HL-60 (cell line): ENCODE measurements around the gene SLC38A10.

Experiments
- DNase-seq, 2 experiments: peaks; one replicate each; pipeline ENCODE4 v3.0.0-alpha.2; 2010 to 2020; ENCODE audit warnings: low read depth in 1 of 2, low spot score in 1 of 2
- H3K27ac ChIP-seq: fragments of 250-450 bp; sonication (Bioruptor Pico); replicated peaks from 2 replicates; pipeline ENCODE4 v1.5.1; 2020; ENCODE audit warnings: mild to moderate bottlenecking, moderate library complexity
- H3K27me3 ChIP-seq: fragments of 250-450 bp; sonication (Bioruptor Pico); 2 replicates; pipeline ENCODE4 v1.5.1; 2021; ENCODE audit warnings: mild to moderate bottlenecking, moderate library complexity; ENCODE audit not compliant: insufficient read depth, poor library complexity, severe bottlenecking
- H3K4me3 ChIP-seq: replicated peaks from 2 replicates; pipeline ENCODE4 v1.5.1; 2011; ENCODE audit warnings: mild to moderate bottlenecking, control low read depth, low read length; ENCODE audit not compliant: insufficient read depth
- CTCF ChIP-seq: IDR thresholded peaks from one replicate; pipeline ENCODE4 v1.5.1; 2011; ENCODE audit warnings: low read length, control low read depth, inconsistent platforms; ENCODE audit not compliant: insufficient read depth
- GABPA ChIP-seq: IDR thresholded peaks from 2 replicates; pipeline ENCODE4 v1.6.1; 2012; ENCODE audit warnings: low read depth
- POLR2AphosphoS5 ChIP-seq: IDR thresholded peaks from 2 replicates; pipeline ENCODE4 v1.6.1; 2012; ENCODE audit warnings: low read depth
- SPI1 ChIP-seq: IDR thresholded peaks from 2 replicates; pipeline ENCODE4 v1.6.1; 2012; ENCODE audit warnings: low read depth, mild to moderate bottlenecking, borderline replicate concordance
- TF ChIP-seq, protein P1 (sequence below): IDR thresholded peaks from 2 replicates; pipeline ENCODE4 v1.6.1; 2012; ENCODE audit warnings: low read depth; ENCODE audit not compliant: insufficient replicate concordance

SLC38A10 gene

GRCh38 chr17:81232616-81233241 is 62.4 kb downstream of the SLC38A10 start:
- no peak overlapping the region for H3K27ac ChIP-seq
- H3K4me3 ChIP-seq, result no peak overlapping the region

GRCh38 chr17:81231766-81232581 is 63.1 kb downstream of the SLC38A10 start:
- Histone ChIP-seq H3K4me3 (no peak overlapping the region), H3K27ac (no peak overlapping the region), H3K27me3 (no peaks in the 10 kb centered on the region)
- no peak for TF ChIP-seq SPI1
- TF ChIP-seq, protein P1, sequence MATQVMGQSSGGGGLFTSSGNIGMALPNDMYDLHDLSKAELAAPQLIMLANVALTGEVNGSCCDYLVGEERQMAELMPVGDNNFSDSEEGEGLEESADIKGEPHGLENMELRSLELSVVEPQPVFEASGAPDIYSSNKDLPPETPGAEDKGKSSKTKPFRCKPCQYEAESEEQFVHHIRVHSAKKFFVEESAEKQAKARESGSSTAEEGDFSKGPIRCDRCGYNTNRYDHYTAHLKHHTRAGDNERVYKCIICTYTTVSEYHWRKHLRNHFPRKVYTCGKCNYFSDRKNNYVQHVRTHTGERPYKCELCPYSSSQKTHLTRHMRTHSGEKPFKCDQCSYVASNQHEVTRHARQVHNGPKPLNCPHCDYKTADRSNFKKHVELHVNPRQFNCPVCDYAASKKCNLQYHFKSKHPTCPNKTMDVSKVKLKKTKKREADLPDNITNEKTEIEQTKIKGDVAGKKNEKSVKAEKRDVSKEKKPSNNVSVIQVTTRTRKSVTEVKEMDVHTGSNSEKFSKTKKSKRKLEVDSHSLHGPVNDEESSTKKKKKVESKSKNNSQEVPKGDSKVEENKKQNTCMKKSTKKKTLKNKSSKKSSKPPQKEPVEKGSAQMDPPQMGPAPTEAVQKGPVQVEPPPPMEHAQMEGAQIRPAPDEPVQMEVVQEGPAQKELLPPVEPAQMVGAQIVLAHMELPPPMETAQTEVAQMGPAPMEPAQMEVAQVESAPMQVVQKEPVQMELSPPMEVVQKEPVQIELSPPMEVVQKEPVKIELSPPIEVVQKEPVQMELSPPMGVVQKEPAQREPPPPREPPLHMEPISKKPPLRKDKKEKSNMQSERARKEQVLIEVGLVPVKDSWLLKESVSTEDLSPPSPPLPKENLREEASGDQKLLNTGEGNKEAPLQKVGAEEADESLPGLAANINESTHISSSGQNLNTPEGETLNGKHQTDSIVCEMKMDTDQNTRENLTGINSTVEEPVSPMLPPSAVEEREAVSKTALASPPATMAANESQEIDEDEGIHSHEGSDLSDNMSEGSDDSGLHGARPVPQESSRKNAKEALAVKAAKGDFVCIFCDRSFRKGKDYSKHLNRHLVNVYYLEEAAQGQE, result no peak
- no peak for TF ChIP-seq CTCF
- no peak for TF ChIP-seq POLR2AphosphoS5
- no peak for TF ChIP-seq GABPA
- no peak for DNase-seq

More at GRCh38 chr17:81232616-81233241, 62.4 kb downstream of the SLC38A10 start:
- no peaks in the 10 kb centered on the region for H3K27me3 ChIP-seq
- DNase-seq, result no peak
- TF ChIP-seq, protein P1, result no peak
- no peak for TF ChIP-seq SPI1
- TF ChIP-seq CTCF, result no peak
- TF ChIP-seq POLR2AphosphoS5, result no peak
- no peak for TF ChIP-seq GABPA

DNA sequence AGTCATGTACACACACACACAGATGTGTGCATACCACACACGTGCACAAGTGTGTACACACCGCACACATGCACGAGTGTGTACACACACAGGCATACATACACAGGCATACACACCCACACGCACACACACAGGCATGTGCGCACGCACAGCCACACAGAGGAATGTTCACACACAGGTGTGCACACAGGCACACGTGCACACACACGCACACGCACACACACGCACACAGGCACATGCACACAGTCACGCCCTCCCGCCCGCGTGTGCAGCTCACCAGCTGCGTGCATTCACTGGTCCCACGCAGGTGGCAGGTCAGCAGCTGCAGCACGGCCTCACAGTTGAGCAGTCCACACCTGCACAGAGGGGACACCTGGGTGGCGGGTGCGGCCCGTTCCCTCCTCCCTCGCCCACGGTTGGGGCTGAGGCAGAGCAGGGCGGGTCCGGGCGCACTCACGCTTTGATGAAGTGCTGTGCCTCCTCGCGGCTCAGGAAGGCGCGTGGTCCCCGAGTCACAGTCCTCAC is 63.9 kb downstream of the SLC38A10 start:
- Histone ChIP-seq H3K27me3 (no peaks in the 10 kb centered on the region), H3K27ac (no peak overlapping the region), H3K4me3 (no peak overlapping the region)
- TF ChIP-seq POLR2AphosphoS5 (no peak), CTCF (no peak), SPI1 (no peak), GABPA (no peak)
- TF ChIP-seq, protein P1, result no peak
- no peak for DNase-seq
